Neuronal stem cell (in vitro differentiated cells): ENCODE results near the gene WWOX.

ENCODE experiments used
- DNase-seq: peaks from one replicate; pipeline ENCODE4 v3.0.0-alpha.2; 2013; ENCODE audit warnings: low spot score
- H2AFZ ChIP-seq: one replicate; pipeline ENCODE4 v1.6.1; 2013; ENCODE audit warnings: mild to moderate bottlenecking, low read length, inconsistent platforms
- H2AK5ac ChIP-seq: 2 replicates; pipeline ENCODE4 v1.6.1; 2013; ENCODE audit warnings: low read depth, mild to moderate bottlenecking, inconsistent platforms, low read length, moderate library complexity, mixed read lengths
- H2BK120ac ChIP-seq: 2 replicates; pipeline ENCODE4 v1.6.1; 2013; ENCODE audit warnings: low read depth, mild to moderate bottlenecking, inconsistent platforms, low read length, moderate library complexity, mixed read lengths
- H2BK12ac ChIP-seq: one replicate; pipeline ENCODE4 v1.6.1; 2013; ENCODE audit warnings: low read length, inconsistent platforms
- H2BK15ac ChIP-seq: 2 replicates; pipeline ENCODE4 v1.6.1; 2013; ENCODE audit warnings: mild to moderate bottlenecking, low read length, inconsistent platforms, mixed read lengths
- H2BK5ac ChIP-seq: one replicate; pipeline ENCODE4 v1.6.1; 2013; ENCODE audit warnings: inconsistent platforms, mild to moderate bottlenecking, low read length, moderate library complexity
- H3K14ac ChIP-seq: one replicate; pipeline ENCODE4 v1.6.1; 2013; ENCODE audit warnings: low read length, inconsistent platforms
- H3K18ac ChIP-seq: 2 replicates; pipeline ENCODE4 v1.6.1; 2013; ENCODE audit warnings: low read length, inconsistent platforms
- H3K23ac ChIP-seq: 2 replicates; pipeline ENCODE4 v1.6.1; 2013; ENCODE audit warnings: low read depth, mild to moderate bottlenecking, mixed read lengths, low read length, inconsistent platforms; ENCODE audit not compliant: poor library complexity
- H3K27ac ChIP-seq: replicated peaks from 3 replicates; pipeline ENCODE4 v1.5.1; 2013; ENCODE audit warnings: low read length, inconsistent platforms
- H3K27me3 ChIP-seq, 3 experiments: 2 replicates each; pipeline ENCODE4 v1.6.1; 2013; ENCODE audit warnings: low read length in 3 of 3, mild to moderate bottlenecking in 2 of 3, inconsistent platforms in 1 of 3, low read depth in 1 of 3, mixed read lengths in 1 of 3, moderate library complexity in 1 of 3; ENCODE audit not compliant: control insufficient read depth in 3 of 3, insufficient read depth in 3 of 3
- H3K36me3 ChIP-seq, 2 donors: replicated peaks in 1 of 2; 2 replicates each; pipeline ENCODE4 v1.6.1; 2013; ENCODE audit warnings: low read length in 2 of 2; ENCODE audit not compliant: control insufficient read depth in 2 of 2, insufficient read depth in 2 of 2
- H3K4ac ChIP-seq: 2 replicates; pipeline ENCODE4 v1.6.1; 2013; ENCODE audit warnings: inconsistent platforms, mild to moderate bottlenecking, low read length, moderate library complexity
- H3K4me1 ChIP-seq, 2 donors: 1 replicate in 1 of 2; 2 replicates in 1 of 2; pipeline ENCODE4 v1.6.1; 2013; ENCODE audit warnings: low read length in 2 of 2, low read depth in 1 of 2; ENCODE audit not compliant: control insufficient read depth in 2 of 2, insufficient read depth in 1 of 2
- H3K4me2 ChIP-seq: one replicate; pipeline ENCODE4 v1.6.1; 2013; ENCODE audit warnings: mild to moderate bottlenecking, low read length, inconsistent platforms; ENCODE audit not compliant: insufficient read depth, poor library complexity, severe bottlenecking
- H3K4me3 ChIP-seq, 2 donors: 2 replicates each; pipeline ENCODE4 v1.5.1; 2013; ENCODE audit warnings: low read length in 2 of 2, mild to moderate bottlenecking in 2 of 2, inconsistent platforms in 1 of 2, moderate library complexity in 1 of 2
- H3K79me1 ChIP-seq: one replicate; pipeline ENCODE4 v1.6.1; 2013; ENCODE audit warnings: low read depth, mild to moderate bottlenecking, inconsistent platforms, low read length, moderate library complexity
- H3K9ac ChIP-seq: one replicate; pipeline ENCODE4 v1.6.1; 2013; ENCODE audit warnings: mild to moderate bottlenecking, low read depth, low read length, inconsistent platforms; ENCODE audit not compliant: poor library complexity
- H3K9me3 ChIP-seq, 2 donors: replicated peaks in 1 of 2; 2 replicates each; pipeline versions ENCODE3 to v1.6.1; 2013; ENCODE audit warnings: low read length in 2 of 2, mild to moderate bottlenecking in 2 of 2, inconsistent platforms in 1 of 2, low read depth in 1 of 2, mixed read lengths in 1 of 2, moderate library complexity in 1 of 2; ENCODE audit not compliant: control insufficient read depth in 2 of 2, insufficient read depth in 1 of 2
- H4K8ac ChIP-seq: one replicate; pipeline ENCODE4 v1.6.1; 2013; ENCODE audit warnings: low read depth, mild to moderate bottlenecking, inconsistent platforms, low read length, moderate library complexity
- H4K91ac ChIP-seq: one replicate; pipeline ENCODE4 v1.6.1; 2013; ENCODE audit warnings: low read length, low read depth, mild to moderate bottlenecking, inconsistent platforms; ENCODE audit not compliant: poor library complexity
- WGBS, 2 donors: extraction: QIAGEN DNeasy Blood & Tissue Kit; methylation state at CpG; one replicate each; pipeline ENCODE4 v1.1.7; 2013; ENCODE audit warnings: missing lambda C conversion rate in 2 of 2, mixed read lengths in 1 of 2; ENCODE audit not compliant: insufficient read length in 2 of 2, insufficient replicate concordance in 1 of 2; ENCODE audit errors: extremely low coverage in 2 of 2; 5-methylcytosine and 5-hydroxymethylcytosine counted together

The WWOX gene

DNA sequence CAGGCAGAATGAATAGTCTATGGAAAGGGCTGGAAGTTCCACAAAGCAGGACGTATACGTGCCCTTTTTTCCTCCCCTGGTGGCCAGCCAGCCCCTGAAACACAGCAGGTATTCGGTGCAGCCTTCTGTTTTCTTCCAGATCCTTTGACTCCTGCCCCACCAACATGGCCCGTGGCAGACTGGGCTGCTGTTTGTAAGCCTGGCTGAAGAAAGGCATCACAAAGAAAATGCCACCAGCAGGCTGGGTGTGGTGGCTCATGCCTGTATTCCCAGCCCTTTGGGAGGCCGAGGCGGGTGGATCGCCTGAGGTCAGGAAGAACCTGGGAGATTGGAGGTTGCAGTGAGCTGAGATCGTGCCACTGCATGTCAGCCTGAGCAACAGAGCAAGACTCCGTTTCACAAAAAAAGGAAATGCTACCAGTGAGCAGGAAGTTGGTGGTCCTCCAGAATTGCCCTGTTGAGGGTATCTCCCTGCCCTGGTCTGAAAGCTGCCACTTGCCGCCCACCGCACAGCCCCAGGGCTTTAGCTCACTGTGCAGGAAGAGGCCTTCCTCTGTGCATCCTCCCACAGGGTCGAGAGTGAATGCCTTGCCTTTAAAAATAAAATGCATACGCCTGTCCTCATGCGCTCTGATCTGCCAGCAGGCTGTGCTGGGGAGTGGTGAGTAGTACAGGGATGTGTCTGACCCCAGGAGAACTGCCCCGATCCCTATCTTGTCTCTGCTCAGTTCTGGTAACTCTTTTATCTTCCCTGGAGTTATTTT lies 913.4 kb downstream of the WWOX start:
- Histone ChIP-seq H4K8ac (no peak overlapping the region), H3K14ac (no peak overlapping the region), H3K18ac (peak overlapping the region; percentile 68), H3K4ac (no peak overlapping the region), H3K27ac (no peak overlapping the region), H2AK5ac (no peak overlapping the region), H3K79me1 (no peaks in the 10 kb centered on the region), H4K91ac (no peak overlapping the region), H3K9me3 (no peaks in the 10 kb centered on the region), H3K4me1 (no peaks in the 10 kb centered on the region), H3K23ac (no peak overlapping the region), H3K36me3 (no peaks in the 10 kb centered on the region), H2BK120ac (no peak overlapping the region), H3K27me3 (no peaks in the 10 kb centered on the region), H3K4me2 (no peak overlapping the region), H3K4me3 (no peak overlapping the region), H3K9ac (no peak overlapping the region), H2AFZ (peak overlapping the region; percentile 25), H2BK15ac (no peak overlapping the region), H2BK5ac (no peak overlapping the region), H2BK12ac (no peak overlapping the region)
- WGBS, 2 donors, result no CpG with 5 or more reads among the region's 15 CpGs
- no peak for DNase-seq

DNA sequence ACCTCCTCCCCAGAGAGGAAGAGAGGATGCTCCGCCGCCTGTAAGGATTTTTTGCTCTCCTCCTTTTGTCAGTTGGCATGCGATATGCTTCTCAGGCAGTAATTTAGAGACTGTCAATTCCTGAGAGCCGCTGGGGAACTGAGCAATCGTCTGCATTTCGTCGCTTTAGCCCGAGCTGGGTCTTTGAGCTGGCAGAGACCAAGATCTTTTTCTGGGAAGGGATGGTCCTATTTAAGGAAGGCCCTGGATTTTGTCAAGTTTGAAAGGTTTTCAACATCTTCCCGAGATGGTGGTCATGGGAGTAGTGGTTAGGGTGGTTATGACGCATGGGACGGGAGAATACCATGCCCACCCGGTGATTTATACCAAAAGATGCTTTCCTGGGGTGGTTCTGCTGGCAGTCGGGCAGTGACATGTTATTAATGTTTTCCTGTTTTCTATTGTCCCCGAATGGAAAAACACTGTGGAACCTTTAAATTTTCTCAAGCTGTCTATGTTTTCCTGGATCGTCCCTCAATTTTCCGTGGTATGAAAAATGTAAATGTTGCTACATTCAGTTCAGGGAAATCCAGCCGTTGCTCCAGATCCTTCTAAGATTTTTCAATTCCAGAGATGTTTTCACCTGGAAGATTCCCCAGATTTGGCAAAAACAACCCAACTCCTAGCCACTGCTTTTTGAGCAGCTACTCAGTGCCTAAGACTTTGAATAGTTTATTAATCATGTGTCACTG lies 914.6 kb downstream of the WWOX start:
- Histone ChIP-seq H3K4ac (no peak overlapping the region), H2AFZ (peak overlapping the region; percentile 25), H2AK5ac (no peak overlapping the region), H3K27me3 (no peaks in the 10 kb centered on the region), H2BK5ac (no peak overlapping the region), H3K18ac (no peak overlapping the region), H2BK12ac (no peak overlapping the region), H3K14ac (no peak overlapping the region), H2BK15ac (no peak overlapping the region), H3K27ac (no peak overlapping the region), H4K8ac (no peak overlapping the region), H3K79me1 (no peaks in the 10 kb centered on the region), H4K91ac (no peak overlapping the region), H3K9ac (no peak overlapping the region), H3K36me3 (no peaks in the 10 kb centered on the region), H3K23ac (no peak overlapping the region), H3K4me3 (no peak overlapping the region), H2BK120ac (no peak overlapping the region), H3K4me2 (no peak overlapping the region), H3K4me1 (no peaks in the 10 kb centered on the region), H3K9me3 (no peaks in the 10 kb centered on the region)
- no CpG with 5 or more reads among the region's 17 CpGs for WGBS, 2 donors
- DNase-seq, result no peak

DNA sequence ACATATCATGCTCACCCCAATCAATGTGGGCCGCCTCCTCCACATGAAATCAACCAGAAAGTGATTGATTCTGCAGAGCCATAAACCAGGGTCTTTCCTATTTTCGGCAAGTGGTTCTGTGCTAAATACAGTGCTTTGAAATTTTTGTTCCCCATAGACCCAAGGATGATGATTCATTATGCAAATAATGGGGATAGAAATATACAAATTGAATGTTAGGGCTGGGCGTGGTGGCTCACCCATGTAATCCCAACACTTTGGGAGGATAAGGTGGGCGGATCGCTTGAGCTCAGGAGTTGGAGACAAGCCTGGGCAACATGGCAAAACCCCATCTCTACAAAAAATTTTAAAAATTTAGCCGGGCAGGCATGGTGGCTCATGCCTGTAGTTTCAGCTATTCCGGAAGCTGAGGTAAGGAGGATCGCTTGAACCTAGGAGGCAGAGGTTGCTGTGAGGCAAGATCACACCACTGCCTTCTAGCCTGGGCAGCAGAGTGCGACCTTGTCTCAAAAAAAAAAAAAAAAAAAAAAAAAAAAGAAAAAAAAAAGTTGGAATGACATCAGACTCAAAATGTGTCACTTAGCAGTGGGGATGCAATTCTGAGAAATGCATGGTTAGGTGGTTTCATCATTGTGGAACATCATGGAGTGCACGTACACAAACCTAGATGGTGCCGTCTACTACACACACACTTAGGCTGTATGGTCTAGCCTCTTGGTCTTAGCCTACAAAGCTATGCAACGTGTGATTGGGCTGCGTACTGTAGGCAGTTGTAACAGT lies 919.4 kb downstream of the WWOX start:
- no peak for DNase-seq
- H3K36me3 ChIP-seq, result no peaks in the 10 kb centered on the region
- no peak overlapping the region for H3K4me3 ChIP-seq
- no peak overlapping the region for H2BK15ac ChIP-seq
- peaks cover 0 to 4% of the 10 kb centered on the region in 2 donors for H3K4me1 ChIP-seq
- no peak overlapping the region for H2AFZ ChIP-seq
- H3K23ac ChIP-seq, result no peak overlapping the region
- no peak overlapping the region for H4K8ac ChIP-seq
- H3K9ac ChIP-seq, result no peak overlapping the region
- H3K9me3 ChIP-seq, result no peaks in the 10 kb centered on the region
- no peak overlapping the region for H2BK120ac ChIP-seq
- no peak overlapping the region for H2BK12ac ChIP-seq
- H2AK5ac ChIP-seq, result no peak overlapping the region
- H3K27ac ChIP-seq, result no peak overlapping the region
- no peak overlapping the region for H4K91ac ChIP-seq
- no peak overlapping the region for H3K14ac ChIP-seq
- no peak overlapping the region for H2BK5ac ChIP-seq
- no peak overlapping the region for H3K18ac ChIP-seq
- H3K27me3 ChIP-seq, result no peaks in the 10 kb centered on the region
- H3K4me2 ChIP-seq, result no peak overlapping the region
- H3K79me1 ChIP-seq, result no peaks in the 10 kb centered on the region
- WGBS, 2 donors, result no CpG with 5 or more reads among the region's 13 CpGs
- no peak overlapping the region for H3K4ac ChIP-seq

DNA sequence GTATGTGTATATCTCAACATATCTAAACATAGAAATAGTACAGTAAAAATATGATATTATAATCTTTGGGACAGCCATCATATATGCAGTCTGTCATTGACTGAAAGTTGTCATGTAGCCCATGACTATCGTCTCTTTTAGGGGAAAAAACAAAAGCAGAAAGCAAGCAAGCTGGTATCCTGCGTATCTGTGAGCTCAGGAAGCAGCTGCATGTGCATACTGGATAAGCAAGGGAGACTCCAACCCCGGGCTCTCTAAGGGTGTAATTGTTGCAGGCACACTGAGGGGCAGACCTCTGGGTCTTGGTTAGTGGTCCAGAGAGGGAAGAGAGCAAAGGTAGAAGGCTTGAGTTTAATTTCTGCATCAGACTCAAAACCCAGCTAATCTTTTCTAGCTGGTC lies 920.0 kb downstream of the WWOX start:
- Histone ChIP-seq H2BK5ac (no peak overlapping the region), H3K18ac (no peak overlapping the region), H4K91ac (no peak overlapping the region), H2BK120ac (no peak overlapping the region), H3K23ac (no peak overlapping the region), H2BK12ac (no peak overlapping the region), H4K8ac (no peak overlapping the region), H3K9me3 (no peaks in the 10 kb centered on the region), H3K27ac (no peak overlapping the region), H3K9ac (no peak overlapping the region), H3K27me3 (no peaks in the 10 kb centered on the region), H3K4me3 (no peak overlapping the region), H2AK5ac (no peak overlapping the region), H3K79me1 (no peaks in the 10 kb centered on the region), H2BK15ac (no peak overlapping the region), H3K4me2 (no peak overlapping the region), H2AFZ (no peak overlapping the region), H3K14ac (no peak overlapping the region), H3K36me3 (no peaks in the 10 kb centered on the region), H3K4ac (no peak overlapping the region), H3K4me1 (peaks cover 0 to 4% of the 10 kb centered on the region in 2 donors)
- no peak for DNase-seq
- no CpG with 5 or more reads among the region's 3 CpGs for WGBS, 2 donors
